ENCODE measurements around the gene FLT4. TPM values are rescaled to one million over a fixed set of nuclear protein-coding genes. Genes with fewer than 3 reads are reported as not detected.

The FLT4 gene
- total RNA-seq, 2 donors from 2014 or later: 3.1 to 3.3 TPM

DNA sequence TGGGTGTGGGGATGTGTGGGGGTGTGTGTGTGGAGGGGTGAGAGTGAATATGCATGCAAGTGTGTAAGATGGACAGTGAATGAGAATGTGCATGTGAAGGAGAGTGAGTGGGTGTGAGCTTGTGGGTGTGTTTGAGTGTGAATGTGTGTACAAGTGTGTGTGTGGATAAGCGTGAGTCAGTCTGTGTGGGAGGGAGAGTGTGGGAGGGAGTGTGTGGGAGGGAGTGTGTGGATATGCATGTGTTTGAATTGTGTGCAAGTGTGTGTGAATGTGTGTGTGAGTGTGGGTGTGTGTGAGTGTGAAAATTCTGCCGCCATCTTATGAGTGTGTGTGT, 54.4 kb downstream of the FLT4 start:
- H3K4me1 ChIP-seq: no peaks in the 10 kb centered on the region
- H3K36me3 ChIP-seq: no peaks in the 10 kb centered on the region
- H3K9ac ChIP-seq (ENCODE audit: low read depth in 2 of 2, low read length in 2 of 2): no peak overlapping the region
- H3K27ac ChIP-seq: no peak overlapping the region
- H3K9me3 ChIP-seq: no peaks in the 10 kb centered on the region
- DNase-seq: no peak
- intact Hi-C loops (cut with DNase I): no loop called here
- H3K4me3 ChIP-seq: no peak overlapping the region
- TF ChIP-seq, protein P1, sequence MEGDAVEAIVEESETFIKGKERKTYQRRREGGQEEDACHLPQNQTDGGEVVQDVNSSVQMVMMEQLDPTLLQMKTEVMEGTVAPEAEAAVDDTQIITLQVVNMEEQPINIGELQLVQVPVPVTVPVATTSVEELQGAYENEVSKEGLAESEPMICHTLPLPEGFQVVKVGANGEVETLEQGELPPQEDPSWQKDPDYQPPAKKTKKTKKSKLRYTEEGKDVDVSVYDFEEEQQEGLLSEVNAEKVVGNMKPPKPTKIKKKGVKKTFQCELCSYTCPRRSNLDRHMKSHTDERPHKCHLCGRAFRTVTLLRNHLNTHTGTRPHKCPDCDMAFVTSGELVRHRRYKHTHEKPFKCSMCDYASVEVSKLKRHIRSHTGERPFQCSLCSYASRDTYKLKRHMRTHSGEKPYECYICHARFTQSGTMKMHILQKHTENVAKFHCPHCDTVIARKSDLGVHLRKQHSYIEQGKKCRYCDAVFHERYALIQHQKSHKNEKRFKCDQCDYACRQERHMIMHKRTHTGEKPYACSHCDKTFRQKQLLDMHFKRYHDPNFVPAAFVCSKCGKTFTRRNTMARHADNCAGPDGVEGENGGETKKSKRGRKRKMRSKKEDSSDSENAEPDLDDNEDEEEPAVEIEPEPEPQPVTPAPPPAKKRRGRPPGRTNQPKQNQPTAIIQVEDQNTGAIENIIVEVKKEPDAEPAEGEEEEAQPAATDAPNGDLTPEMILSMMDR (IDR thresholded peaks at IDR 0.05): no peak
- peaks cover 24% of the 10 kb centered on the region for H3K27me3 ChIP-seq

DNA sequence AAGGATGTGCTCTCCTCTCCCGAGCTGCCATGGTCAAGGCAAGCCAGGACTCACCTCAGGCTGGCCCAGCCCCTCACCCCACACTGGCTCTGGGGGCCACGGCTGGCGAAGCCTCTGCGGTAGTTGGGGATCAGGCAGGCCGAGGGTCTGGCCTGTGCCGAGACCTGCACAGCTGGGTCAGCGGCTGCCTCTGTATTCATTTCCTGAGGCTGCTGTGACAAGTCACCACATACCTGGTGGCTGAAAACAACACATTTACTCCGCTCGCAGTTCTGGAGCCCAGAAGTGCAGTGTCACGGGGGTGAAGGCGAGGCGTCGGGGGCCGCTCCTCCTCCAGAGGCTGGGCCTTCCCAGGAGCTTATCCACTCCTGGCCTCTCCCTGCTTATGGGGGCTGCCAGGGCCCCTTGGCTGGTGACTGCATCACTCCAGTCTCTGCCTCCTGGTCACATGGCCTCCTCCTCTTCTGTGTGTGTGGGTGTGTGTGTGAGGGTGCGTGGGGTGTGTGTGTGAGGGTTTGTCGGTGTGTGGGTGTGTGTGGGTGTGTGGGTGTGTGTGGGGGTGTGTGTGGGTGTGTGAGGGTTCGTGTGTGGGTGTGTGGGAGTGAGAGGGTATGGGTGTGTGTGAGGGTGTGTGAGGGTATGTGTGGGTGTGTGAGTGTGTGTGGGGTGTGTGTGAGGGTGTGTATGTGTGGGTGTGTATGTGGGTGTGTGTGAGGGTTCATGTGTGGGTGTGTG, 54.9 kb downstream of the FLT4 start:
- H3K9me3 ChIP-seq: no peaks in the 10 kb centered on the region
- DNase-seq: no peak
- H3K27ac ChIP-seq: no peak overlapping the region
- TF ChIP-seq, protein P1 (IDR thresholded peaks at IDR 0.05): no peak
- no peak overlapping the region for H3K4me3 ChIP-seq
- no peaks in the 10 kb centered on the region for H3K36me3 ChIP-seq
- no peak overlapping the region for H3K9ac ChIP-seq (ENCODE audit: low read depth in 2 of 2, low read length in 2 of 2)
- peaks cover 27% of the 10 kb centered on the region for H3K27me3 ChIP-seq
- intact Hi-C loops (cut with DNase I): no loop called here
- no peaks in the 10 kb centered on the region for H3K4me1 ChIP-seq

DNA sequence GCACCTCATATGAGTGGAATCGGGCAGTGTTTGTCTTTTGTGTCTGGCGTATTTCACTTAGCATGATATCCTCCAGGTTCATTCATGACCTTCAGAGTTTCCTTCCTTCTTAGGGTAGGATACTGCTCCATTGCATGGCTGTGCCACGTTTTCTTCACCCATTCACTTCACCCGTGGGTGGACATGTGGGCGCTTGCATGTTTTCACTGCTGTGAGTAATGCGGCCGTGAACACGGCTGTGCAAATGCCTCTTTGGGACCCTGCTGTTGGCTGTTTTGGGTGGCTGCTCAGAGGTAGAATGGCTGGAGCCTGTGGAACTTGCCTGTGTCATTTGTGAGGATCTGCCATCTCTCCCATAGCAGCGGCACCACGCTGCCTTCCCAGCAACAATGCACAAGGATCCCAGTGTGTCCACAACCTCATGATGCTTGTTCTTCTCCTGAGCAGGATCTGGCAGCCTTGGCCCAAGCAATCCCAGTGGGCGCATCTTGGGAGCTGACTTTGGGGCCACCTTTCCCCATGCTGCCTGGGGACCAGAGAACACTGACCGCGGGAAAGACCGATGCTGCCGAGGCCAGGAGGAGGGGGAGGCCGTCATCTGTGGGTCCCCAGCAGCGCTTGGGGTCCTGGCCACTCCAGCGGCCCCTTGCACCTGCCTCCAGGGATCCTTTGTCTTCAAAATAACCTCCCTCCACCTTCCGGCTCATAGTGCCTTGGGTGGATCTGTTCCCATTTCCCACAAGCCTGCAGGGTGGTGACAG, 55.8 kb downstream of the FLT4 start:
- TF ChIP-seq, protein P1 (IDR thresholded peaks at IDR 0.05): no peak
- H3K9me3 ChIP-seq: no peaks in the 10 kb centered on the region
- H3K36me3 ChIP-seq: no peaks in the 10 kb centered on the region
- H3K4me1 ChIP-seq: no peaks in the 10 kb centered on the region
- no peak overlapping the region for H3K9ac ChIP-seq (ENCODE audit: low read depth in 2 of 2, low read length in 2 of 2)
- no peak for DNase-seq
- H3K4me3 ChIP-seq: no peak overlapping the region
- intact Hi-C loops (cut with DNase I): no loop called here
- peaks cover 27% of the 10 kb centered on the region for H3K27me3 ChIP-seq
- no peak overlapping the region for H3K27ac ChIP-seq

DNA sequence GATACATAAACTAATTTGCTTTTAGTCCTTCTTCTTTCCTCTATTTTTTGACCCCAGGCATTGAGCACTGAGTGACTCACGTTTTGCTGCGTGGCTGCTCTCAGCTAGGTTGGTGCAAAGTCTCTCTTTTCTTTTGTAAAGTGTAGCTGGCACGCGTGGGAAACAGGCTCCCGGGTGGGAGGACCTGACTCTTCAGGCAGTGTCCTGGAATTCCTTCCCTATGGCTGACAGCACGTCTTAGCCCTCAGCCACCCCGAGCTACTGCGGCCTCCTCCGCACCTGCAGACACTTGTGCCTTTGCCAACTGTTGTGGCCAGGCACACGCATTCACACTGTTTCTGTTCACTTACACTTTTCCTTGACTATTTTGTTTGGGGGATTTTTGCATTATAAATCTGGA, 57.2 kb downstream of the FLT4 start:
- H3K4me3 ChIP-seq: no peak overlapping the region
- H3K9me3 ChIP-seq: no peaks in the 10 kb centered on the region
- intact Hi-C loops (cut with DNase I): no loop called here
- H3K27ac ChIP-seq: no peak overlapping the region
- peaks cover 27% of the 10 kb centered on the region for H3K27me3 ChIP-seq
- TF ChIP-seq, protein P1 (IDR thresholded peaks at IDR 0.05): no peak
- H3K9ac ChIP-seq (ENCODE audit: low read depth in 2 of 2, low read length in 2 of 2): no peak overlapping the region
- DNase-seq: no peak
- H3K36me3 ChIP-seq: no peaks in the 10 kb centered on the region
- H3K4me1 ChIP-seq: no peaks in the 10 kb centered on the region

DNA sequence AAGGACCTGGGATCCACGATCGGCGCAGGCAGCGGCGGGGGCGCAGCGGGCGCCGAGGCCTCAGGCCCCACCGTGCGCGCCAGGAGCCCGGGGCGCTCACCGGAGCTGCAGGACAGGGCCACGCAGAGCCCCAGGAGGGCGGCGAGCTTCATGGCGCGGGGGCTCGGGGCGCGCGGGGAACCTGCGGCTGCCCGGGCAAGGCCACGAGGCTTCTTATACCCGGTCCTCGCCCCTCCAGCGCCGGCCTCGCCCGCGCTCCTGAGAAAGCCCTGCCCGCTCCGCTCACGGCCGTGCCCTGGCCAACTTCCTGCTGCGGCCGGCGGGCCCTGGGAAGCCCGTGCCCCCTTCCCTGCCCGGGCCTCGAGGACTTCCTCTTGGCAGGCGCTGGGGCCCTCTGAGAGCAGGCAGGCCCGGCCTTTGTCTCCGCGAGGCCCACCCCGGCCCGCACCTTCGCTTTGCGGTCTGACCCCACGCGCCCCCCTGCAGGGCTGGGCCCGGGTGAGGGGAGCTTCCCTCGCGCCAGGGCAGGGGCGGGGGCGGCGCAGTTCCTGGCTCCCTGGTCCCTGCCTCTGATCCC, 58.0 kb downstream of the FLT4 start, which contains the start of gene SCGB3A1:
Gene SCGB3A1, minus strand, starts transcription at position 189 of the 577 bp plus-strand sequence. Its CDS starts 37 bp downstream, at position 152.
- no peak for DNase-seq
- no peak within 1 kb of the TSS for H3K4me3 ChIP-seq

More for the DNA sequence above, 58.0 kb downstream of the FLT4 start, which contains the start of gene SCGB3A1:
- Histone ChIP-seq H3K27ac (no peak within 1 kb of the TSS), H3K4me1 (no peaks in the 10 kb centered on the region), H3K9ac (ENCODE audit: low read depth in 2 of 2, low read length in 2 of 2) (no peak within 1 kb of the TSS), H3K36me3 (no peaks in the 10 kb centered on the region), H3K27me3 (peaks cover 27% of the 10 kb centered on the region), H3K9me3 (no peaks in the 10 kb centered on the region)
- TF ChIP-seq, protein P1 (IDR thresholded peaks at IDR 0.05): no peak
- intact Hi-C loops (cut with DNase I): no loop called here

All from colonic mucosa (tissue), 4 donors.